ENCODE data around the gene PRR36. TPM values are rescaled to one million over a fixed set of nuclear protein-coding genes. Genes with fewer than 3 reads are reported as not detected.
A peak's percentile ranks its signal among the peaks of the same experiment; 100 is the strongest.
"Not testable (repeated sequence)": the region's sequence is repeated elsewhere in the genome, so short reads cannot be mapped to it uniquely, and the experiment has no call there.

The PRR36 gene
- total RNA-seq, 2 experiments from 2014 or later = 0.08 to 0.10 TPM

GRCh38 chr19:7861619-7862412, 12.4 kb downstream of the PRR36 start:
- POLR2A ChIA-PET = interaction anchor here (0.5 to 0.6 kb wide), 2 partner anchors 376 to 593 kb away, joined by 3 to 5 read pairs; no protein-coding TSS in a partner anchor
- Mint-ChIP-seq H3K27me3 (ENCODE audit: low read depth) (peaks cover 34% of the 10 kb centered on the region), H3K27ac (no peak overlapping the region)

GRCh38 chr19:7860714-7861618, 13.2 kb downstream of the PRR36 start:
- H3K27ac Mint-ChIP-seq = no peak overlapping the region
- no peak for ATAC-seq
- CTCF ChIA-PET = interaction anchor here (0.8 to 2.5 kb wide), 4 partner anchors 9 to 59 kb away, joined by 3 to 9 read pairs (median 6); partner anchors contain the start of genes MAP2K7 and SNAPC2
- no peak for DNase-seq
- no peaks in the 10 kb centered on the region for H3K9me3 Mint-ChIP-seq (ENCODE audit: insufficient read depth)
- no peak overlapping the region for H3K4me3 Mint-ChIP-seq
- no peaks in the 10 kb centered on the region for H3K36me3 Mint-ChIP-seq (ENCODE audit: low read depth)
- H3K27me3 Mint-ChIP-seq (ENCODE audit: low read depth) = peaks cover 30% of the 10 kb centered on the region
- POLR2A ChIA-PET = interaction anchor here (0.5 kb wide), 1 partner anchor 592 kb away, joined by 3 read pairs; no protein-coding TSS in a partner anchor
- peaks cover 12% of the 10 kb centered on the region for H3K4me1 Mint-ChIP-seq (ENCODE audit: low read depth)

More at GRCh38 chr19:7861619-7862412, 12.4 kb downstream of the PRR36 start:
- CTCF ChIA-PET = interaction anchor here (0.8 to 2.5 kb wide), 4 partner anchors 8 to 58 kb away, joined by 3 to 9 read pairs (median 6); partner anchors contain the start of genes MAP2K7 and SNAPC2
- peaks cover 12% of the 10 kb centered on the region for H3K4me1 Mint-ChIP-seq (ENCODE audit: low read depth)
- ATAC-seq = peak; percentile 27
- no peaks in the 10 kb centered on the region for H3K36me3 Mint-ChIP-seq (ENCODE audit: low read depth)
- H3K9me3 Mint-ChIP-seq (ENCODE audit: insufficient read depth) = no peaks in the 10 kb centered on the region
- peak overlapping the region; percentile 48 for H3K4me3 Mint-ChIP-seq
- no peak for DNase-seq

GRCh38 chr19:7859831-7860713, 14.1 kb downstream of the PRR36 start:
- POLR2A ChIA-PET = interaction anchor here (0.6 kb wide), 1 partner anchor 734 kb away, joined by 4 read pairs; no protein-coding TSS in a partner anchor
- Mint-ChIP-seq H3K4me3 (no peak overlapping the region), H3K27me3 (ENCODE audit: low read depth) (peaks cover 24% of the 10 kb centered on the region), H3K9me3 (ENCODE audit: insufficient read depth) (no peaks in the 10 kb centered on the region), H3K36me3 (ENCODE audit: low read depth) (no peaks in the 10 kb centered on the region), H3K4me1 (ENCODE audit: low read depth) (peaks cover 8% of the 10 kb centered on the region), H3K27ac (no peak overlapping the region)
- ATAC-seq (no peak), DNase-seq (no peak)
- CTCF ChIA-PET = interaction anchor here (1.8 to 2.5 kb wide), 2 partner anchors 9 to 60 kb away, joined by 8 to 9 read pairs; partner anchors contain the start of gene SNAPC2

- DNase-seq; POLR2A ChIA-PET; H3K4me3 Mint-ChIP-seq; ATAC-seq; H3K9me3 Mint-ChIP-seq (ENCODE audit: insufficient read depth); H3K27ac Mint-ChIP-seq; H3K36me3 Mint-ChIP-seq (ENCODE audit: low read depth); H3K4me1 Mint-ChIP-seq (ENCODE audit: low read depth): not testable (repeated sequence)
- CTCF ChIA-PET = interaction anchor here (1.8 to 2.9 kb wide), 2 partner anchors 10 to 178 kb away, joined by 5 to 19 read pairs; partner anchors contain the start of gene TRAPPC5
- H3K27me3 Mint-ChIP-seq (ENCODE audit: low read depth) = peaks cover 19% of the 10 kb centered on the region
Measured at GRCh38 chr19:7859087-7859486, 15.1 kb downstream of the PRR36 start.

- ChIA-PET POLR2A (interaction anchor here (0.7 kb wide), 1 partner anchor 86 kb away, joined by 3 read pairs; no protein-coding TSS in a partner anchor), CTCF (interaction anchor here (1.0 to 2.9 kb wide), 3 partner anchors 11 to 177 kb away, joined by 3 to 19 read pairs (median 5); partner anchors contain the start of genes MAP2K7 and TRAPPC5)
- Mint-ChIP-seq H3K27me3 (ENCODE audit: low read depth) (peaks cover 13% of the 10 kb centered on the region), H3K9me3 (ENCODE audit: insufficient read depth) (no peaks in the 10 kb centered on the region), H3K27ac (no peak overlapping the region), H3K4me3 (no peak overlapping the region), H3K4me1 (ENCODE audit: low read depth) (peaks cover 2% of the 10 kb centered on the region), H3K36me3 (ENCODE audit: low read depth) (no peaks in the 10 kb centered on the region)
- no peak for DNase-seq
- ATAC-seq = no peak
Measured at GRCh38 chr19:7858109-7858770, 15.9 kb downstream of the PRR36 start.

- POLR2A ChIA-PET = interaction anchor here (0.7 kb wide), 1 partner anchor 86 kb away, joined by 3 read pairs; no protein-coding TSS in a partner anchor
- H3K9me3 Mint-ChIP-seq (ENCODE audit: insufficient read depth) = no peaks in the 10 kb centered on the region
- H3K4me1 Mint-ChIP-seq (ENCODE audit: low read depth) = peaks cover 3% of the 10 kb centered on the region
- ATAC-seq = no peak
- H3K36me3 Mint-ChIP-seq (ENCODE audit: low read depth) = no peaks in the 10 kb centered on the region
- peaks cover 13% of the 10 kb centered on the region for H3K27me3 Mint-ChIP-seq (ENCODE audit: low read depth)
- CTCF ChIA-PET = interaction anchor here (1.0 to 2.9 kb wide), 3 partner anchors 11 to 177 kb away, joined by 3 to 19 read pairs (median 5); partner anchors contain the start of genes MAP2K7 and TRAPPC5
- H3K4me3 Mint-ChIP-seq = no peak overlapping the region
- H3K27ac Mint-ChIP-seq = no peak overlapping the region
- no peak for DNase-seq
Measured at GRCh38 chr19:7857727-7858108, 16.5 kb downstream of the PRR36 start.

GRCh38 chr19:7856679-7857663, 17.2 kb downstream of the PRR36 start:
- ATAC-seq (no peak), DNase-seq (no peak)
- H3K36me3 Mint-ChIP-seq (ENCODE audit: low read depth) = no peaks in the 10 kb centered on the region
- ChIA-PET CTCF (interaction anchor here (2.9 kb wide), 1 partner anchor 12 kb away, joined by 19 read pairs; no protein-coding TSS in a partner anchor), POLR2A (interaction anchor here (0.7 kb wide), 1 partner anchor 87 kb away, joined by 3 read pairs; no protein-coding TSS in a partner anchor)
- no peak overlapping the region for H3K27ac Mint-ChIP-seq
- peaks cover 2% of the 10 kb centered on the region for H3K4me1 Mint-ChIP-seq (ENCODE audit: low read depth)
- no peaks in the 10 kb centered on the region for H3K9me3 Mint-ChIP-seq (ENCODE audit: insufficient read depth)
- H3K4me3 Mint-ChIP-seq = no peak overlapping the region
- peaks cover 13% of the 10 kb centered on the region for H3K27me3 Mint-ChIP-seq (ENCODE audit: low read depth)

- POLR2A ChIA-PET = no interaction called here
- CTCF ChIA-PET = interaction anchor here (2.9 kb wide), 1 partner anchor 13 kb away, joined by 19 read pairs; no protein-coding TSS in a partner anchor
- no peak overlapping the region for H3K4me3 Mint-ChIP-seq
- no peak for ATAC-seq
- DNase-seq = no peak
- no peak overlapping the region for H3K27ac Mint-ChIP-seq
- H3K36me3 Mint-ChIP-seq (ENCODE audit: low read depth) = no peaks in the 10 kb centered on the region
- H3K4me1 Mint-ChIP-seq (ENCODE audit: low read depth) = peaks cover 2% of the 10 kb centered on the region
- no peaks in the 10 kb centered on the region for H3K9me3 Mint-ChIP-seq (ENCODE audit: insufficient read depth)
- H3K27me3 Mint-ChIP-seq (ENCODE audit: low read depth) = peaks cover 7% of the 10 kb centered on the region
Measured at GRCh38 chr19:7856109-7856591, 18.0 kb downstream of the PRR36 start.

- DNase-seq = no peak
- Mint-ChIP-seq H3K9me3 (ENCODE audit: insufficient read depth) (no peaks in the 10 kb centered on the region), H3K27ac (no peak overlapping the region), H3K4me1 (ENCODE audit: low read depth) (peaks cover 2% of the 10 kb centered on the region), H3K4me3 (no peak overlapping the region), H3K36me3 (ENCODE audit: low read depth) (no peaks in the 10 kb centered on the region), H3K27me3 (ENCODE audit: low read depth) (peaks cover under 1% of the 10 kb centered on the region)
- CTCF ChIA-PET = no interaction called here
- no peak for ATAC-seq
- POLR2A ChIA-PET = no interaction called here
Measured at GRCh38 chr19:7855426-7856108, 18.6 kb downstream of the PRR36 start.

Data from activated CD8-positive, alpha-beta T cell treated with anti-CD3 and anti-CD28 coated beads, Interleukin-2, amount 10 ng/mL, durations not matched to agents 7 days and 5 days (primary cell).